Transverse colon (tissue), 4 donors: ENCODE data around the gene BCL2L13. TPM values are rescaled to one million over a fixed set of nuclear protein-coding genes. Genes with fewer than 3 reads are reported as not detected.
A peak's percentile ranks its signal among the peaks of the same experiment; 100 is the strongest.

ENCODE experiments used
- DNase-seq: peaks from one replicate; pipeline ENCODE4 v3.0.0-alpha.2; 2019
- H3K27ac ChIP-seq, 4 donors: fragments of 200-600 bp; sonication (generic); 2 replicates each; pipeline ENCODE4 v1.5.1; 2016 to 2018; ENCODE audit warnings: inconsistent platforms in 4 of 4
- H3K27me3 ChIP-seq: fragments of 200-600 bp; sonication (generic); 2 replicates; pipeline ENCODE4 v1.5.1; 2017; ENCODE audit warnings: inconsistent platforms
- H3K36me3 ChIP-seq, 4 donors: fragments of 200-600 bp; sonication (generic); 2 replicates each; pipeline ENCODE4 v1.5.1; 2017 to 2019; ENCODE audit warnings: inconsistent platforms in 4 of 4
- H3K4me1 ChIP-seq, 4 donors: fragments of 200-600 bp; sonication (generic); 2 replicates each; pipeline ENCODE4 v1.5.1; 2017 to 2020; ENCODE audit warnings: inconsistent platforms in 4 of 4
- H3K4me3 ChIP-seq, 4 donors: fragments of 200-600 bp; sonication (generic); 1 replicate in 1 of 4; 2 replicates in 3 of 4; pipeline versions ENCODE4 v1.5.1 to v1.6.1; 2017 to 2019; ENCODE audit warnings: inconsistent platforms in 4 of 4
- H3K9me3 ChIP-seq, 2 donors: fragments of 200-600 bp; sonication (generic); 2 replicates each; pipeline ENCODE4 v1.5.1; 2017 to 2019; ENCODE audit warnings: inconsistent platforms in 2 of 2
- EP300 ChIP-seq: sonication (generic); formaldehyde crosslinking; IDR thresholded peaks from one replicate; pipeline ENCODE4 v1.6.1; 2017; ENCODE audit warnings: antibody characterized with exemption, low read depth
- POLR2A ChIP-seq: fragments of 450-650 bp; IDR thresholded peaks from one replicate; pipeline ENCODE4 v1.6.1; 2016; ENCODE audit warnings: antibody characterized with exemption, mild to moderate bottlenecking, moderate library complexity
- POLR2AphosphoS5 ChIP-seq, 3 donors: sonication (generic); formaldehyde crosslinking; IDR thresholded peaks; one replicate each; pipeline ENCODE4 v1.6.1; 2016; ENCODE audit warnings: antibody characterized with exemption in 3 of 3
- WGBS, 2 donors: methylation state at CpG; one replicate each; pipeline ENCODE4 v1.1.5; 2018; ENCODE audit warnings: low coverage in 1 of 2; 5-methylcytosine and 5-hydroxymethylcytosine counted together
- in situ Hi-C, 4 donors: fragments of 200-750 bp; cut with MboI; loops; one replicate each; pipeline versions ENCODE4 v1.15.0 to v1.15.1; 2017; ENCODE audit warnings: low sequenced_read_pairs in 3 of 4, low pct_ligation_motif_present in 1 of 4, low pct_unique_long_range_greater_than_20kb in 1 of 4
- intact Hi-C: fragments of 100-400 bp; cut with DNase I; formaldehyde crosslinking; loops from one replicate; pipeline ENCODE4 v1.15.1; 2023; ENCODE audit warnings: low total_unique reads
- total RNA-seq, 4 donors: library from RNA; depleted of rRNA; stranded (reverse); fragments of >200 nt; gene quantifications; one replicate each; pipeline ENCODE4 v1.1.0, GENCODE V29; 2016
- TF ChIP-seq, protein P1 (sequence below), 5 experiments: fragments of 200-600 bp in 3 of 5; fragments of 450-650 bp in 2 of 5; sonication (generic) in 3 of 5; IDR thresholded peaks; 1 replicate in 2 of 5; 2 replicates in 3 of 5; pipeline ENCODE4 v1.5.1; 2016 to 2017; ENCODE audit warnings: antibody characterized with exemption in 5 of 5, inconsistent platforms in 3 of 5, mild to moderate bottlenecking in 2 of 5, moderate library complexity in 1 of 5

The BCL2L13 gene
- total RNA-seq, 4 donors from 2014 or later, result 44.0 to 115 (median 59.6) TPM

DNA sequence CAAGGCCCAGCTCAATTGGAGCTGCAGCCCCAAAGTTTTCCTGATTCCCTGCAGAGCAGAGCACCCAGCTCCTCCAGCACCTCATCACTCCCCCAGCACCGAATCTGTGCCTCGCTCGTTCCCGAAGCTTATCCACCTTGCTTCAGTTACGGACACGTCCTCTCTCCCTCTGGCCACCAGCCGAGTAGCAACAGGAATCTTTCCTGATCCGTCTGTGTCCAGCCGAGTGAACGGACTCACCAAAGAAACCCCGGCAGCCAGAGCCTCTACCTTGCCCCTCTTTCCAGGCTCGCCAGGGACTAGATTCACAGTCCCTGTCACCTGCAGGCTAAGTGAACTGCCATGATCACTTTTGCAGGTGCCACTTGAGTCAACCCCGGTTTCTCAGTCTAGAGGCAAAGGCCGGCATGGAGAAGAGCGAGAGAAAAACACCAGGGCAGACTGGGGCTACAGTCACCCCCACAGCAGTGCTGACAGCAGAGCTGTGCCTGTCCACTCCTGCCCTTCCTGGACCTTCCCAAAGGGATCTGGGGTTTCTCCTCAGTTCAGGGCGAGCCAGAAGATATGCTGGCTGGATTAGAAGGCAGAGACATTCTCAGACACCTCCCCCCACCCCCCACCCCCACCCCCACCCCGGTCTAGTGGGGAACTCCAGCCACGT is 103.4 kb downstream of the BCL2L13 start:
- TF ChIP-seq, protein P1, sequence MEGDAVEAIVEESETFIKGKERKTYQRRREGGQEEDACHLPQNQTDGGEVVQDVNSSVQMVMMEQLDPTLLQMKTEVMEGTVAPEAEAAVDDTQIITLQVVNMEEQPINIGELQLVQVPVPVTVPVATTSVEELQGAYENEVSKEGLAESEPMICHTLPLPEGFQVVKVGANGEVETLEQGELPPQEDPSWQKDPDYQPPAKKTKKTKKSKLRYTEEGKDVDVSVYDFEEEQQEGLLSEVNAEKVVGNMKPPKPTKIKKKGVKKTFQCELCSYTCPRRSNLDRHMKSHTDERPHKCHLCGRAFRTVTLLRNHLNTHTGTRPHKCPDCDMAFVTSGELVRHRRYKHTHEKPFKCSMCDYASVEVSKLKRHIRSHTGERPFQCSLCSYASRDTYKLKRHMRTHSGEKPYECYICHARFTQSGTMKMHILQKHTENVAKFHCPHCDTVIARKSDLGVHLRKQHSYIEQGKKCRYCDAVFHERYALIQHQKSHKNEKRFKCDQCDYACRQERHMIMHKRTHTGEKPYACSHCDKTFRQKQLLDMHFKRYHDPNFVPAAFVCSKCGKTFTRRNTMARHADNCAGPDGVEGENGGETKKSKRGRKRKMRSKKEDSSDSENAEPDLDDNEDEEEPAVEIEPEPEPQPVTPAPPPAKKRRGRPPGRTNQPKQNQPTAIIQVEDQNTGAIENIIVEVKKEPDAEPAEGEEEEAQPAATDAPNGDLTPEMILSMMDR (IDR thresholded peaks at IDR 0.05), result no peak
- Histone ChIP-seq H3K27ac (no peak overlapping the region), H3K4me1 (peaks cover 0 to 3% (median 0%) of the 10 kb centered on the region in 4 donors), H3K4me3 (no peak overlapping the region), H3K27me3 (no peaks in the 10 kb centered on the region), H3K36me3 (no peaks in the 10 kb centered on the region), H3K9me3 (no peaks in the 10 kb centered on the region)
- WGBS, 2 donors, result 71 to 81% methylated on average over 6 to 18 of the region's 18 CpGs
- DNase-seq, result no peak
- intact Hi-C loops, result no loop called here
- in situ Hi-C loops, result no loop called here

DNA sequence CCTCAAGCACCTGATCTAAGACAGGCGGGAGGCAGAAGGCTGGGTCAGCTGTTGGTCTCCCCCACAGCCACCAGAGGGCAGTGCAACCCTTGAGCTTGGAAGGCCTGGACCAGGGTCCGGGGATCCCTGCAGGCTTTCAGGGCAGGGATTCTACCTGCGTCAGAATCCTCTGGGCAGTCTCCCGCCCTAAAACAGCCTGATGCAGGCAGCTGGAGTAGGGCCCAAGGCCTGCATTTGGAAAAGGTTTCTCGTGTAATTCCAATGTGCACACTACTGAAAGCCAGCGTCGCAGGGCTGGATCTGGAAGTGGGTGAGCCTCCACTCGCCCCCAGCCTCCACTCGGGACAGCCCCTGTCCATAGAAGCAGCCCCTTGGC is 104.0 kb downstream of the BCL2L13 start:
- DNase-seq, result peak; percentile 73
- Histone ChIP-seq H3K36me3 (no peaks in the 10 kb centered on the region), H3K4me3 (no peak overlapping the region), H3K9me3 (no peaks in the 10 kb centered on the region), H3K27ac (no peak overlapping the region), H3K27me3 (no peaks in the 10 kb centered on the region), H3K4me1 (peaks cover 0 to 3% (median 0%) of the 10 kb centered on the region in 4 donors)
- TF ChIP-seq, protein P1 (IDR thresholded peaks at IDR 0.05), result peak; percentile 62 to 83 (median 74)
- TF ChIP-seq POLR2A, result no peak
- no peak for TF ChIP-seq POLR2AphosphoS5 (IDR thresholded peaks at IDR 0.05)
- TF ChIP-seq EP300, result no peak
- intact Hi-C loops, result no loop called here
- in situ Hi-C loops, result no loop called here
- WGBS, 2 donors, result 50% methylated on average over 9 of the region's 9 CpGs; no CpG with 5 or more reads in 1 of the 2 donors

DNA sequence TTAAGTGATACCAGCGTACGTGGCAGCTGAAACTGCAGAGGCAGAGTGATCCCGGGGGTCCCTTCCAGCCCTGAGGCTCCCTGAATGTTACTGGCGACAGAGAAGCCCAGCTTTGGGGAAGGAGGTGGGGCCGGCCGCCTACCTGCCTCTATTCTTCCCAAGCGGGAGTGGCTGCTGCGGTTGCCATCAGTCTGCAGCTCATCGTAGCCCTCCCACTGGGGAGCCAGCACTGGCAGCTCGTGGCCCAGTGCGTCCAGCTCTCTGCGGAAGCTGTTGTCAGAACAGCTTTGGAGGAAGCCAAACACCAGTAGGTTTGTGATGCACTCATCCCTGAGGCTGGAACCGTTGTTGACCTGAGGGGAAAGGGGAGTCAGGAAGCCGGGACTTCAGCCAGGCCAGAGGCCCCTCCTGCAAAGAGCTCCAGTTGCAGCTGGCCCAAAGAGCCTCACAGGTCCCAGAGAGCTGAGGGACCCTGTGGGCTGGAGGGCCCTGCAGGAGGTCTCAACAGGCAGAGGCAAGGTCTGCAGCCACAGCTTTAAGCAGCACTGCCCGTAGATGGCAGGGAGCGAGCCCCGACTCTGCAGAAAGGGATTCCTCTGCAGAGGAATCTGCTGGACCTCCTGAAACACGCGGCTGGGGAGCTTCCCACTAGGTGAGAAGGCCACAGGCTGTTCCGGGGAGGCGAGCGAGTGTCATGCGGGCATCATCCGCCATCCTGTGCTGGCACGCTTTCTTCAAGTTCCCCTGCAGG is 105.3 kb downstream of the BCL2L13 start:
- Histone ChIP-seq H3K27ac (no peak overlapping the region), H3K4me3 (no peak overlapping the region)
- in situ Hi-C loops, result no loop called here

DNA sequence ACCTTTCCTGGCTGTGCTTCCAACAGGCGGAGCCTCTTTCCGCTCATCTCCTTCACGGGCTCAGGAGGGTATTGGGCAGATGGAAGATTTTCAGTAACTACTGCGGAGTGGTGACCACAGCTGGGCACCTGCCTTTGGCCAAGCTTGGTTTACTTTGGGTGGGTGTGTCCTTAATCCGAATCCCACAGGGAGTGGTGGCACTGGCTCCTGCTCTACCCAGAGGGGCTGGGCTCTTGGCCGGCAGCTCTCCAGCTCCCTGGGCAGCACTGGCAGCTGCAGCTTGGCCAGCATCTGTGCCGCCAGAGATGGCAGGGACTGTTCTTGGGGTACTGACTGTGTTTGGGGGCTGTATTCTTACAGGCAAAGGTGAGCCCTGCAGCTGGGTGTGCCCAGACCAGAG is 105.9 kb downstream of the BCL2L13 start:
- intact Hi-C loops (no loop called here), in situ Hi-C loops (no loop called here)
- Histone ChIP-seq H3K27me3 (no peaks in the 10 kb centered on the region), H3K4me1 (peaks cover 0 to 3% (median 0%) of the 10 kb centered on the region in 4 donors), H3K9me3 (no peaks in the 10 kb centered on the region), H3K27ac (no peak overlapping the region), H3K4me3 (no peak overlapping the region), H3K36me3 (no peaks in the 10 kb centered on the region)
- 65% methylated on average over 7 of the region's 7 CpGs; no CpG with 5 or more reads in 1 of the 2 donors for WGBS, 2 donors
- DNase-seq, result no peak
- TF ChIP-seq, protein P1 (IDR thresholded peaks at IDR 0.05), result no peak
- TF ChIP-seq POLR2AphosphoS5 (IDR thresholded peaks at IDR 0.05), result no peak
- TF ChIP-seq EP300, result no peak
- no peak for TF ChIP-seq POLR2A

More for the DNA sequence above, 105.3 kb downstream of the BCL2L13 start:
- 73 to 85% methylated on average over 3 to 25 of the region's 25 CpGs for WGBS, 2 donors
- no peaks in the 10 kb centered on the region for H3K36me3 ChIP-seq
- TF ChIP-seq EP300, result no peak
- TF ChIP-seq, protein P1 (IDR thresholded peaks at IDR 0.05), result no peak
- TF ChIP-seq POLR2A, result no peak
- no peak for TF ChIP-seq POLR2AphosphoS5 (IDR thresholded peaks at IDR 0.05)
- H3K4me1 ChIP-seq, result peaks cover 0 to 3% (median 0%) of the 10 kb centered on the region in 4 donors
- intact Hi-C loops, result no loop called here
- no peak for DNase-seq
- no peaks in the 10 kb centered on the region for H3K9me3 ChIP-seq
- no peaks in the 10 kb centered on the region for H3K27me3 ChIP-seq
